HS-5 (cell line): Measurements from ENCODE around the gene THSD7A.

Source experiments
- DNase-seq: peaks from one replicate; pipeline ENCODE4 v3.0.0-alpha.2; 2012; ENCODE audit warnings: low read depth

THSD7A gene

DNA sequence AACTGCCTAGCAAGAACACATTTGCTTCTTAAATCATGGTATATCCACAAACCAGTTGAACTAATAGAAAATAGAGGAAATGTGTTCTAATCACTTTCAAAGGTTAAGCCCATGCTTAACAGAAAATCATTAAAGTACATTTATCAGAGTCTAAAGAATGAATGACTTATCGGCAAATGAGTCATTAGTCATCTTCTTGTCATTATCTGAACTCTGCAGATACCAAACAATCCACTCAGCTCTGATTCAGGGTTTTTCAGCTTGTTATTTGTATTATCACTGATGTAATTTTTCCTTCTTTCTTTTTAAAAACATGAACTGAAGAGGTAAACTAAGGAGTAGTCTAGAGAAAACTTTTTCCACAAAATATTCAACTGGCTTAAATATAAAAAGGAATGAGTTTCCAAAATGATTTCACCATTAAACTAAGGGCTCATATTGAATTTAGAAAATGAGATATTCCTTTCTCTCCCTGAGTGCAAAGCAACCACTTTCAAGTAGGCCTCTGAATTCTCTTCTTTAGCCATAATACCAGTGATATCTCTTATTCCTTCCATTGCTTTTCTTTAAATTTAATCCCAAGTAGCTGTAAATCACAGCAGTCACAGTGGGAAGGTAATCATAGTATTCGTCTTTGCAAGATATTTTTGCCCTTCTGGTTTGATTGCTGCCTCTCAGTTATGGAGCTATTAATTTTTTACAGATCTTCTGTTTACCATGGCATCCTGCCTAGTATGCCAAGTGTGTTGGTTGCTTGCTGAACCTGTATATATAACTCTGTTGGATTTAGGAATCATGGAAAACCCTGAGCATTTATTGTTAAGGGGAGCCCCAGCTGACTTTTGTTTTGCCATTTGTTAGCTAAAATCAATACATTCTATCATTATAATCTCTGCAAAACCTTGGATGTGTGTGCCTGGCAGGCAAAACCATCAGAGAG is 125.1 kb downstream of the THSD7A start:
- peak; percentile 73 for DNase-seq

DNA sequence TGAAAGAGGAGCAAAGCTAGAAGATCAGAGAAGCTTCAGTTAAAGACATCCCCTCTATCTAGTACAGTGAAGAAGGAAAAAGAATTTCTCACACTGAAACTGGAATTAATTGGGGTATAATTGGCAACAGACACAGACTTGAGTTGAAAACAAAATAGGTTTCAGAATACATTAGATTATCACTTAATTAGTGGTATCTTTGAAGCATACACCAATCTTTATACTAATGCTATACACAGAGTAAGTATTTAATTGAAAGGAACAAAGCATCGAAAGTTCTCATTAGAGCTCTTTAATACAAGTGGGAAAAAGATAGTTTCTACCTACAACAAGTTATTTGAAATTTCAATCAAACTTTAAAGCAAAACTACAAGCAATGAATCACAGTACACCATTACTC is 128.2 kb downstream of the THSD7A start:
- DNase-seq, result no peak

DNA sequence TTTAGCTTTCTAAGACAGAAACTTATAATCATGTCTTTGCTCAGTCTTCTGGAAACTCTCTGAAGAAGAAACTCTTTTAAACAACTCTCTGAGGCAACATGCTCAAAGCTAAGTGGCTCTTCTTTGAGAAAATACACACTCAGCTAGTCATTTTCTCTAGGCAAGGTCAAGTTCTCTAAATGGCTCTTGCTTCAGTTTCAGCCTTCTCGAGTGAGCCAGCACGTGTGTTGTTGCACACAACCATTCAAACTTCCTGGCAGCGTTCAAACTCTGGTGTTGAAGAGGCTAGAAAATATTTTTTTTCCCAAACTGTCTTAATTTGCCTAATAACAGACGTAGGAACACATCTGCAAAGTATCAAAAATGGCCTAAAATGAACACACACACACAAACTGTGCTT is 129.1 kb downstream of the THSD7A start:
- DNase-seq, result no peak

DNA sequence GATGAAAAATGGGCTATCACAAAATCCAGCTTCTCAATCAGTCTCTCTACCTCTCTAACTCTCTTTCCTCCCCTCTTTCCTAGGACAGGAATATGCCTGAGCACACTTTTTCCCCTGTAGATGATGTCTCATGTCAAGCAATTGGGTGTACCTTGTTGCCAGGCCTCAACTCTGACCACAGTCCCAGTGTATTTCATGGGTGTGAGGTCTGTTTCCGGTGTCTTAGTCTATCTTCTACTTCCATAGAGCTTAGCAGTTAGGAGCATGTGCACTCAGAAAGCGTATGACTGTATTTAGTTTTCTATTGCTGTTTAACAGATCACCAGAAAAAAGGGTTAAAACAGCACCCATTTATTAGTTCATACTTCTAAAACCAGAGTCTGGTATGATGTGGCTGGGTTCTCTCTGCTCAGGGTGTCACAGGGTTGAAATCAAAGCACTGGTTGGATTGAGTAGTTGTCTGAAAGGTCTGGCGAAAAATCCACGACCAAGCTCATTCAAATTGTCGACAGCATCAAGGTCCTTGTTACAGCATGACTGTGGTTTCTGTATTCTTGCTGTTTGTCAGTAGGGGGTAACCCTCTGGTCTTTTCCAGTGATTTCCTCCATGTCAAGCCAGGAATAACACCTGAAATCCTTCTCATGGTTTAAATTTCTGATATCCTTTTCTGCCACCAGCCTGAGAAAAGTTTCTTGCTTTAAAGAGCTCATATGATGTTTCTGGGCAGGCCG is 130.0 kb downstream of the THSD7A start:
- DNase-seq, result no peak

DNA sequence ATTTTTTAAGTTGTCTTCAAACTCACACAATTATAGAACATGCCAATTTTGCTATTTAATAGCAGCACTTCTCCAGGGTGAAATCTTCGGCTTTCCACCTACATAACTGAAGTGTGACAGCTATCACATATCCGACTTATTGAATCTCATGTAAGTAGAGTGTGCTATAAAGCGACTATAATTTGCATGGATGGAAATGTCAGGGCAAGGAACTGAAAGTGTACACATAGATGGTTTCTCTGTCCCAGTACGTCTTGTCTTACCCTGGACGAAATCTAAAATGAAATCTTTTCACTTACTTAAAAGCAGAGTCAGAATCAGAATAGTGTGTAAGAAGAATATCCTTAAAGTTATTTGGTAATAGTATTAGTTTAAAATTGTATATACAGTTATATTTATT is 132.3 kb downstream of the THSD7A start:
- DNase-seq, result no peak

DNA sequence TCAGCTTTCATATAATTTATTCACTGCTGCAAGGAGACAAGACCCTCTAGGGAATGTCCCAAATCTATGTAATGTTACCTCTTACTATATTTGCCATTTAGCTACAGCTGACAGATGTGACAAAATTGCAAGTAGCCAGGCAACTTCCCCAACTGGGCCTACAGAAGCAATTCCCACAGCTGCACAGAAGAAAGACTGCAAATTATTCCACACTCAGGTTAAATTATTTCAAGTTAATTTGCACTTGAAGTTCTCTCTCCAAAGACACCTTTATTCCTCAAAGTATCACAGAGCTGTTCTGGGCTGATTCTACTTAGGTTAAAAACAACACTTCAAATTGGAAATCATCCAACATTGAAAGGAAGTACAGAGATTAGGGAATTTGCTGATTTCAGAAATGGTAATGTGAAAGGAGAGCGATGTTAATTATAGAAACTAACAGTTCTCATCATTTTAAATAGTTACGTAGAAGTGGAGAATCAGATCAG is 133.6 kb downstream of the THSD7A start:
- DNase-seq, result no peak

DNA sequence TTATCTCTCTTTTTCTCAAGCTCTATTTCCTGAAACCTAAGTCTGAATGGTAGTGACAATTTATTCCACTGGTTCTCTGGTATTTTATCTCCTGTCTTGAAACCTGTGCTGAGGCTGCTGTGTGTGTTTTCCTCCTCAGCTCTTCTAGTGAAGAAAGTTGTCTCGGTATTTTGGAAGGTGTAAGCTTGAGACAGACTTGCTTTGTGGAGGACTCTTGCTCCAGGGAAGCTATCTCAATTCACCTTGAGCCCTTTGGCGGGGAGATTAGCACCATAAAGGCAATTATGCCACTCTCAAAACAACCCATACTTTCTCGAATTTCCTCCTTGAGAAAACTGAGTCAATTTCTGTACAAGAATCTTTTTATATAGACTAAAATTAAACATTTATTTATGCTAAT is 141.6 kb downstream of the THSD7A start:
- no peak for DNase-seq

DNA sequence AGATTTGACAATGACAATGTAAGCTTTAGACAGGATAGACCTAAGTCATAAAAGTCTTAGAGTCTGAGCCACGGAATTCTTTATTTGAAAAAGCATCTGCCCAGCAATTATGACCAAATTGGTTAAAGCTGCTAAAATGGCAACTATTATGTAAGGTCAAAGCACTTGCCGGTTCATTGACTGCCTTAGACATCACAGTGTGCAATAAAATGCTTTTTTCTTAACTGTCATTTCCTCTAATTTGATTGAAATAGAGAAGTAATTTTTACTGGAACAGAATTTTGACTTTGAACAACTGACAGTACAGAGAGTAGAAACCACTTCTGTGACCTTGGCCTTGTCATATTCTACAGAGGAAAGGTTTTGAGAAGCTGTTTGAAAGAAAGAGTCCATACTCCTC is 142.9 kb downstream of the THSD7A start:
- DNase-seq, result no peak

DNA sequence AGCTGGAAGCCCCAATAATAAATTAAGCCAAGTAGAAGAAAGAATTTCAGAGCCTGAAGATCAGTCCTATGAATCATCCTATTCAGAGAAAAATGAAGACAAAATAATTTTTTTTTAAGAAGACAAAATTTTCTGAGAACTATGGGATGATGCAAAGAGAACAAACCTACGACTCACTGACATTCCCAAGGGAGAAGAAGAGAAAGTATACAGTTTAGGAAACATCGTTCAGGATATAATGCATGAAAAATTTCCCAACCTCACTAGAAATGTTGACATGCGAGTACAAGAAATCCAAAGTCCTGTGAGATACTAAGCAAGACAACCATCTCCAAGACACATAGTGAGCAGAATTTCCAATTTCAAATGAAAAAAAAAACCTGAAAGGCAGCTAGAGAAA is 150.5 kb downstream of the THSD7A start:
- peak; percentile 43 for DNase-seq

DNA sequence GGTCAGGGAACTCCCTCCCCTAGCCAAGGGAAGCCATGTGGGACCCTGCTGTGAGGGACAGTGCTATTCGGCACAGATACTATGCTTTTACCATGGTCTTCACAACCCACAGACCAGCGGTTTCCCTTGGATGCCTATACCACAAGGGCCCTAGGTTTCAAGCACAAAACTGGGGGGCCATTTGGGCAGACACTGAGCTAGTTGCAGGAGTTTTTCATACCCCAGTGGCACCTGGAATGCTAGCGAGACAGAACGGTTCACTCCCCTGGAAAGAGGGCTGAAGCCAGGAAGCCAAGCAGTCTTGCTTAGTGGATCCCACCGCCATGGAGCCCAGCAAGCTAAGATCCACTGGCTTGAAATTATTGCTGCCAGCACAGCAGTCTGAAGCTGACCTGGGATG is 156.8 kb downstream of the THSD7A start:
- no peak for DNase-seq

DNA sequence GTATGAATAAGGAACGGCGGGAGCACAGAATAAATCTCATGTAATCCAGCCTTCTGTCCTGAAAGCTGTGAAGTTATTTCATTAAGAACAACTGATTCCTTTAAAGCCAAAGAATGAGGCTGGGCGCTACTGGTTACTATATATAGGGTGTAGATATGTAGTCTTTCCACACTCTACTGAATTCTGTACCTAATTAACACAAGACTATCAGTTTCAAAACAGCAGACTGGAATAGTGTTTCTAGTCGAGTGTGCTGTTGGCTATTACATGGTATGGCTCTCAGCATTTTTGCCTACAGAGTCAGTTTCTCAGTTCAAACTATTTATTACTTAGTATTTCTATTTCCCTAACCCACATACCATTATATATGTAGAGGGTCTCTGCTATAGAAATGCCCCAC is 163.3 kb downstream of the THSD7A start:
- DNase-seq, result no peak

DNA sequence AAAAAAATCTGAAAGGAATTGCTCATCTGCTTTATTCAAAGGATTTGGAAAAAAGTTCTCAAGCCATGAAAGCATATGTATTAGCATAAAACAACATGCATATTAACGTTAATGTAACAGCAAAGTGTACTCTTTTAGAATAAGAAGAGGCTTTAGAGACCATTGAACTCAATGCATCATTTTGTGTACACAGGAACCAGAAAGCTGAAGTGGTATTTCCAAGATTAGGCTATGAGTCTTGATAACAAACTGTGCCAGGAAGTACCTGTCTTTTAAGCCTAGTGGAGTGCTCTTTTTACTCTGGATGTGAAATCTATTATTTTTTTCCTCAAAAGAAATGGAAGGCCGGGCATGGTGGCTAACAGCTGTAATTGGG is 164.2 kb downstream of the THSD7A start:
- no peak for DNase-seq

DNA sequence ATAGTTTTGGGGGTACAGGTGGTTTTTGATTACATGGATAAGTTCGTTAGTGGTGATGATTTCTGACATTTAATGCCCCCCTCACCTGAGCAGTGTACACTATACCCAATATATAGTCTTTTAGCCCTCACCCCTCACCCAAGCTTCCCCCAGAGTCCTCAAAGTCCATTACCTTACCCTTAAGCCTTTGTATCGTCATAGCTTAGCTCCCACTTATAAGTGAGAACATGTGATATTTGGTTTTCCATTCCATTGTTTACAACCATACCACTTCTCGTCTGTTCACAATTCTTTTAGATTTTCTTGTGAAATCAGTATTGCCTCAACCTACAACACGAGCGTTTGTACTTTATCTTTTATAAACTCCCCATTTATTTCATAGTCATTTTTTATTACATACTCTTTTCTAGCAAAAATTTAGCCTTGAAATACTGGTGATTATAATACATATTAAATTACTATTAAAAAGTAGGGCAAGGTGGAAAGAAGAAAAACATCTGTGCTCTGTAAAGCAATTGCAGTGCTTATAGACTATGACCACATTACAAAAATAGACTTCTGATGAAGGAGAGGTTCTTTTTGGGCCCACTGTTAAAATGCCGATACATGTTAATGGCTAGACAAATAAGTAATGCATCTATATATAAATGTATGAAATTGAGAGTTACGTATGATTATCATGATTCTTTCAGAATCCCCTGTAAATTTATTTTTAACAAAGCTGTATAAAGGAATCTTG is 164.8 kb downstream of the THSD7A start:
- no peak for DNase-seq

DNA sequence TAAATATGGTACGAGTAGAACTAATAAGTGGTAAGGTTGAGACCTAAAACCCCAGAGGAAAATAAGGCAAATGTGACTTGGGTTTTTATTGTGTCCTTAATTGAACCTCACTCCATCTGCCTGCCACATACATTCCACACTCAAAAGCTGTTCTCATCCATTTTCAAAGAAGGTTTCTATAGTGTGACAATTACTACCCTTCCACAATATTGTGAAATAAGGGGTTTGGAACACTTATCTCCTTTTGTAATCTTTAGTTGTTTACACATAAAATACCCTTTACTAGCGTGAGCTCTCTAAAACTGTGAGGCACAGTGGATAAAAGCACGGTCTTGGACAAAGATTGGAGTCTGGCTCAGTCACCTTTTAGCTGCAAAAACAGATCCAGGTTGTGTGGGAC is 166.6 kb downstream of the THSD7A start:
- no peak for DNase-seq

DNA sequence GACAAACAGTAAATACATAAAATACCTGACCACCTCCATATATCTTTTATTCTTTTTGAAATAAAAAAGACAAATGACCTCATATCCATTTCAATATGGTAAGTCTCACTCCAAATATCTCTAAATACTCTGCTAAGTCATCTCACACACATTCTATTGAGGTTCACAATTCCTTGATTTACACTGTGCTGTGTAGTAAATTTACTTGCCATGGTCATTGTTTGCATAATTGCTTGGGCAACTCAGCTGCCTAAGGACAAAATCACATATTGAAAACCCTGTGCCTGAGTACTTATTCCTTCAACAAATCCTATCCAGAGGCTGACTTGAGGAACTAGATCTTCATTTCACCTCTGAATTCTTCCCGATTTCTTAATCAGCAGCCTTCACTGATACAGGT is 176.4 kb downstream of the THSD7A start:
- DNase-seq, result no peak

DNA sequence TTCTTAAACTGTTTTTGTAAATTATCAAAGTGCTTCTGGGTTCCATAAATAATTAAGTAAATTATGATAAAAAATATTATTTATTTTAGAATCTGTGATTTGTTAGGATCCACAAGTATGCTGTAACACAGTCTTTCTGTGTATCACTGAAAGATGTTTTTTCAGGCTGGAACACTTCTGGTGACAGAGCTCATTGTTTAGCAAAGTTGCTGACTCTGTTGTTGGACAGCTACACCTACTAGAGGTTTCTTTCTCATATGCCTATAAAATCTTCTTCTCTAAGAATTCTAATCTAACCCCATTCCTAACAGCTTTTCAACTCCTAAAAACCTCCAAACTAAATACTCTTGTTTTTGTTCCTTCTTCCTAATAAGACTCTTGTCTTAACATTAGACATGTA is 176.8 kb downstream of the THSD7A start:
- no peak for DNase-seq

DNA sequence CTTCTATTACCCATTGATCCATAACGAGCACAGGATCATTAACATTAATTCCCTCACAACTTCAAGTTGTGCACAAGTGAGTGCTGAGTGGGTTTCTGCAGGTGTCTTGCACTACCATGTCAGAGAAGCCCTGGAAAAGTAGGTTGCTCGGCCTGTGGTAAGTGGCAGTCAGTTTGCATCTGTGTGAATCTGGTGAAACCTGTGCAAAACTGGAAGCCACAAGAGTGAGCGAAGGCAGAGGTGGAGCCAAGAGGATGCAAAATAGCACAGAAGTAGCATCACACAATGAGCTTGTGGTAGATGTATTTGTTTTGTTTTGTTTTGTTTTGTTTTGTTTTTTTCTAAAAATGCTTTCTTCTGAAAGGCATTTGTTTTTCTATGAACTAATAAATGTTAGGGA is 181.5 kb downstream of the THSD7A start:
- DNase-seq, result no peak

DNA sequence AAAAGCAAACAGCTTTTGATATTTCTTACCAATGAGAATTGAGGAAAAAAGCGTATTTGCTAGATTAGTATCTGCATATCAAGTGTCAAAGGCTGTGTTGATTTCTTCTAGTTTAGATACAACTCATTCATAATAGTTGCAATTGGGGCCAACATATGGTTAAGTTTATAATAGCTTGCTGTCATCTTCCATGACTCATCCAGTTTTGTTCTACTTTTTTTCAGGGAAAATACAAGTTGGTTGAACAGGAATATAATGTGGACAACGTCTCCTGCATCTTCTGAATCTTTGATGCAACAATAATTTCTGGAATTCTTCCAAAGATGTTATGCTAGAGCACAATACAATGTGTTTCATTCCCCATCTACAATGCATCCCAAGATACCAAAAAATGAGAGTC is 182.0 kb downstream of the THSD7A start:
- peak; percentile 54 for DNase-seq

DNA sequence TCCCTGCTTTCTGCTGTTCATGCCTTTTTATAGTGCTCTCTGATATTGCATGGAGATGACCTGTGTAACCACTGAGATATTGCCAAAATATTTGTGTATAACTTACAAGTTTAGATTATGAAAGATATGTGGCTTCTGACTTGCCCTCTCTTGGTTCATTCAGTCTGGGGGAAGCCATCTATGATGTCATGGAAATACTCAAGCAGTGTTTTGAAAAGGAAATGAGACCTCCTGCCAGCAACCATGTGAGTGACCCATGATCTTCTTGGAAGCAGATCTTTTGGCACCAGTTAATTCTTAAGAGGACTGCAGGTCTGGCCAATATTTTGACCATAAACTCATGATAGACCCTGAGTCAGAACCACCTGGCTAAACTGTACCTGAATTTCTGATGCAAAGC is 183.0 kb downstream of the THSD7A start:
- peak; percentile 36 for DNase-seq

DNA sequence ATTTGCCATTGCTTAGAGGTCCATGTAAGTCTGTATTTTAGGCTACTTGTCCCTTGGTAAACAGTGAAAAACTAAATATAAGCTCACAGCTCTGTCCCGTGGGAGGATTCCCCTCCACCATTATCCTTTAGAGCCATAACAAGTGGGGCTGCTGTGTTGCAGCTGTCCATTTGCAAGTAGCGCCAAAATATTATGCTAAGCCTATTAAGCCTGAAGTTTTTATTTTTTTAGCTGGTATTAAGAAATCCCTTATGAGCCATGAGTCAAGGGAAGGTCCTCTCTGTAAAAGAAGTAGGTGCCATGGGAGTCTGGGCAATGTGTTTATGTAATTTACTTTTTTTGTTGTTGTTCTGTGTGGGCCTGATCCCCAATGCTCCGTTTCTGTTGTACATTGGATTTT is 183.9 kb downstream of the THSD7A start:
- DNase-seq, result no peak

DNA sequence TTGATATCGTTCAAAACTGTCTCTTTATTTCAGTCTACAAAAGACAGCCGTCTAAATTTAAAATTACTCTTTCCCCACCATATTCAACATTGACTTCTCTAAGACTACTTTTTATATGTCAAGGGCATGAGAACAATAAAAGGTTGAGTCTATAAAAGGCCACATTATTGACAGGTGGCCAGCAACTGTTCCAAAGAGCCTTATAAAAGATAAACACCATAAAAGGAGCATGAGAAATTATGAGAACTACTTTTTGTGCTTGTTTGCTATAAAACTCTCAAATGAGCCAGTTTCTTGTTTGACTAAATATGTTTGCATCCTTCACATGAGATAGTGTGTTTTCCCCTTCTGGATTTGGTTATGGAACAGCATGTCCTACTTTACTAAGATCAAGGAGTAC is 189.2 kb downstream of the THSD7A start:
- no peak for DNase-seq

DNA sequence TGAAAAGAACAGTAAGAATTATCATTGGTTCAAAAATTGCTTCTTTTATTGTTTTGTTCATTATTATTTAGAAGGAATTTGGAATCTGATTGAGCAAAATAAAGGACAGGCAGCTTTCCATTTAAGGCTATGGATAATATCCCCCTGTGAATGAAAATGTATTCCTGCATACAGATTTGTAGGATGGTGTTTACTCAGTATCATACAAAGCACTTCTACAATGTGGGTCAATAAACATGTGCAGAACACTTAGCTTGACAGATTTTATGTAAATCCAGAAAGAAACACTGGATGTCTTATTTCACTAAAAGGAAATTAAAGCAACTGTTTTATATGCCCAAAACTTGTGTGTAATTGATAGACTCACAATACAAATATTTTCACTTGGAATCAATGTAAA is 189.7 kb downstream of the THSD7A start:
- DNase-seq, result no peak
